Ishikawa (cell line): Measurements from ENCODE around the gene MAGI2.

Experiments
- CEBPB ChIP-seq: IDR thresholded peaks from 2 replicates; pipeline ENCODE4 v1.6.1; 2012
- CREB1 ChIP-seq: IDR thresholded peaks from 2 replicates; pipeline ENCODE4 v1.6.1; 2012; ENCODE audit warnings: low read depth
- EP300 ChIP-seq: IDR thresholded peaks from 2 replicates; pipeline ENCODE4 v1.6.1; 2012; ENCODE audit warnings: borderline replicate concordance
- FOXM1 ChIP-seq: IDR thresholded peaks from 2 replicates; pipeline ENCODE4 v1.6.1; 2012; ENCODE audit warnings: low read depth, borderline replicate concordance
- MAX ChIP-seq: IDR thresholded peaks from 2 replicates; pipeline ENCODE4 v1.6.1; 2012
- RAD21 ChIP-seq: IDR thresholded peaks from 2 replicates; pipeline ENCODE4 v1.6.1; 2012; ENCODE audit warnings: low read depth
- REST ChIP-seq: IDR thresholded peaks from 2 replicates; pipeline ENCODE4 v1.6.1; 2012; ENCODE audit warnings: low read depth, mild to moderate bottlenecking
- TAF1 ChIP-seq: IDR thresholded peaks from 2 replicates; pipeline ENCODE4 v1.6.1; 2012; ENCODE audit warnings: low read depth, mild to moderate bottlenecking
- TCF12 ChIP-seq: IDR thresholded peaks from 2 replicates; pipeline ENCODE4 v1.6.1; 2012; ENCODE audit warnings: low read depth
- TEAD4 ChIP-seq: IDR thresholded peaks from 2 replicates; pipeline ENCODE4 v1.6.1; 2012
- YY1 ChIP-seq: IDR thresholded peaks from 2 replicates; pipeline ENCODE4 v1.6.1; 2012; ENCODE audit warnings: low read depth

- TF ChIP-seq TEAD4 (no peak), FOXM1 (no peak), TAF1 (no peak), RAD21 (no peak), CREB1 (no peak), EP300 (no peak), TCF12 (no peak), MAX (no peak), CEBPB (no peak), YY1 (no peak), REST (no peak)
Observed at GRCh38 chr7:78071491-78072200, 1381.8 kb downstream of the MAGI2 start.
